Measurements from ENCODE around the gene SLC41A3.

The SLC41A3 gene

DNA sequence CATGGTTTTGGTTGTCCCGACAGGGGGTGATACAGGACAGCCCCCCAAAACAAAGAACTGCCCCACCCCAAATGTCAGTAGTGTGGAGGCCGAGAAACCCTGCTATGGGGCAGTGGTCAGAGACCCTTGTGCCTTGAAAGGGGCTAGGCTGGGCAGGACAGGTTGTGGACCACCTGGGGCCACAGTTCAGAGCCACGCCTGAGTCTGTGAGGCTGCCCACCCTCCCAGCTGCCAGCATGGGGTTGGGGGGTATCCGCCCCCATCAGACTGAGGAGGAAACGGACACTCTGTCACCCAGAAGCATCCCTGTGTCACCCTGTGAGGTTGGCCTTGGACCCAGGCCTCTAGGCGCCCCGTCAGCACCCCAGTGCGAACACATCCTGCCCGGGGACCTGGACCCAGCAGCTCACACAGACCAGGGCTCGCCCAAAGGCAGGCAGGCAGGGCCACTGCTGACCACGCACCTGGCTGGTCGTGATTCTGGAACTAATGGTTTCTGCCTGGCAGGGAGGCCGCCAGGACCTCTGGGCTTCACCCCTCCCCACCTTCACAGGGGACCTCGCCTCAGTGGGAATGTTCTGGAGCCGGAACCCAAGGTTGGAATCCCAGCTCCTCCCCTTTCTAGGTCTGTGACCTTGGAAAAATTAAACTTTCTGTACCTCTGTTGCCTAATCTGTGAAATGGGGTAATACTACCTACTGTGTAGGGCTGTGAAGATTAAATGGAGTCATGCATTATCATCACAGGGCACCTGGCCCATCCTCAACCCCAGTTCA lies 1.4 kb downstream of the SLC41A3 start:
- TF ChIP-seq, protein P1, sequence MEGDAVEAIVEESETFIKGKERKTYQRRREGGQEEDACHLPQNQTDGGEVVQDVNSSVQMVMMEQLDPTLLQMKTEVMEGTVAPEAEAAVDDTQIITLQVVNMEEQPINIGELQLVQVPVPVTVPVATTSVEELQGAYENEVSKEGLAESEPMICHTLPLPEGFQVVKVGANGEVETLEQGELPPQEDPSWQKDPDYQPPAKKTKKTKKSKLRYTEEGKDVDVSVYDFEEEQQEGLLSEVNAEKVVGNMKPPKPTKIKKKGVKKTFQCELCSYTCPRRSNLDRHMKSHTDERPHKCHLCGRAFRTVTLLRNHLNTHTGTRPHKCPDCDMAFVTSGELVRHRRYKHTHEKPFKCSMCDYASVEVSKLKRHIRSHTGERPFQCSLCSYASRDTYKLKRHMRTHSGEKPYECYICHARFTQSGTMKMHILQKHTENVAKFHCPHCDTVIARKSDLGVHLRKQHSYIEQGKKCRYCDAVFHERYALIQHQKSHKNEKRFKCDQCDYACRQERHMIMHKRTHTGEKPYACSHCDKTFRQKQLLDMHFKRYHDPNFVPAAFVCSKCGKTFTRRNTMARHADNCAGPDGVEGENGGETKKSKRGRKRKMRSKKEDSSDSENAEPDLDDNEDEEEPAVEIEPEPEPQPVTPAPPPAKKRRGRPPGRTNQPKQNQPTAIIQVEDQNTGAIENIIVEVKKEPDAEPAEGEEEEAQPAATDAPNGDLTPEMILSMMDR (IDR thresholded peaks at IDR 0.05; ENCODE audit: low read depth, low read length, missing control alignments): no peak
- no peak for DNase-seq (ENCODE audit: extremely low read depth, low read depth)
- peak overlapping the region; percentile 62 for H3K4me3 ChIP-seq (replicated peaks; ENCODE audit: low read depth, low read length)

DNA sequence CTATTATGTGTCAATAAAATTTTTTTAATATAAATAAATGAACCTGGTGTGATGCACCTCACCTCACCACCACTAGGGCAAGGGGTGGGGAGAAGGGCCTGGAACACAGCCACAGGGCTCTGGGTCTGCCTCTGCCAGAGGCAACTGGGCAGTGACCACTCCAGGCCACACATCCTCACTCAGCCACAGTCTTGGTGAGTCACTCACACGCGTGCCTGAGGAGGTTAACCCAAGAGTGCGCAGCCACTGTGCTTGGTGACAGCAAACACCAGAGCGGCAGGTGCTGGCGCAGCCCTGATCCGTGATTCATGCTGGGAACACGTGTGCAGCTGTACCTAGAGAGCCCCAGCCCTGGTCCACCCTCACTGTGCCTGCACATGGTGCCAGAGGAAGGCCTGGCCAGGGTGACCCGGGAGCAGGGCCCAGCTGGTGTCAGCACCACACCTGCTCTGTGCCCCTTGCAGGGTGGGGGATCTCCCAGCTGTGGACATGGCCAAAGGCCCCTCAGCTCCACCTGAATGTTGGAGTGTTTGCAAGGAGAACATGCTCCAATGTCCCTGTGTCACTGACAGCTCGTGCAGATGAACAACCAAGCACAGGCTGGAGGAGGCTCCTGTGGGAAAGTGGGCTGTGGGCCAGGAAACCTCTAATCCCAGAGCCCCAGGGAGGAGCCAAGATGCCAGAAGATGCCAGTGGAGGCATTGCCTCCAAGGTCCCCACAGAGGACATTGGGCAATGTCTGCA lies 2.1 kb downstream of the SLC41A3 start:
- TF ChIP-seq, protein P1 (IDR thresholded peaks at IDR 0.05; ENCODE audit: low read depth, low read length, missing control alignments): peak; percentile 24
- no peak for DNase-seq (ENCODE audit: extremely low read depth, low read depth)
- H3K4me3 ChIP-seq (replicated peaks; ENCODE audit: low read depth, low read length): no peak overlapping the region

DNA sequence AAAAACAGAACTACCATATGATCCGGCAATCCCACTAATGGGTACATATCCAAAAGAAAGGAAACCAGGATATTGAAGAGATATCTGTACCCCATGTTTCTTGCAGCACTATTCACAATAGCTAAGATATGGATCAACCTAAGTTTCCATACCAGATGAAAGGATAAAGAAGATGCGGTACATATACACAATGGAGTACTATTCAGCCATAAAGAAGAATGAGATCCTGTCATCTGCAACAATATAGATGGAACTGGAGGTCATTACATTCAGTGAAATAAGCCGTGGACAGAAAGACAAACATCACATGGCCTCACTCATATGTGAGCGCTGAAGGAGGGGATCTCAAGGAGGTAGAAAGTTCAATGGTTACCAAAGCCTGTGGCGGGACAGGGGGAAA lies 3.0 kb downstream of the SLC41A3 start:
- H3K4me3 ChIP-seq (replicated peaks; ENCODE audit: low read depth, low read length): no peak overlapping the region
- TF ChIP-seq, protein P1 (IDR thresholded peaks at IDR 0.05; ENCODE audit: low read depth, low read length, missing control alignments): no peak
- no peak for DNase-seq (ENCODE audit: extremely low read depth, low read depth)

DNA sequence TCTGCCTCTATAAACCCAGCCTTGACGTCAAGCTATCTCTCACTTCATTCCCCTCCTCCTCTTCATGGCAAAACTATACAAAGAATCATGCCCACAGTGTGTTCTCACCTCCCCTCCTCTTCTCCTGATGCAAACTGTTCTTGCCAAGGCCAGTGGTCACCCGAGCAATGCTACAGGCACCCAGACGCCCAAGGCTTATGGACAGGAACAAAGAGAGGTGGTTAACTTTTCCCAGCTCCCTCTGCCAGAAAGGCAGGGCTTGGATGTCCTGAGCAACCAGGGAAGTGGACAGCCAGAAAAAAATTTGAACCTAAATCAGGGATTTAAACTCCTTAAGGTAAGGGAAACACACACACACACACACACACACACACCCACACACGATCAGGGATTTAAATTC lies 5.1 kb downstream of the SLC41A3 start:
- H3K4me3 ChIP-seq (replicated peaks; ENCODE audit: low read depth, low read length): no peak overlapping the region

DNA sequence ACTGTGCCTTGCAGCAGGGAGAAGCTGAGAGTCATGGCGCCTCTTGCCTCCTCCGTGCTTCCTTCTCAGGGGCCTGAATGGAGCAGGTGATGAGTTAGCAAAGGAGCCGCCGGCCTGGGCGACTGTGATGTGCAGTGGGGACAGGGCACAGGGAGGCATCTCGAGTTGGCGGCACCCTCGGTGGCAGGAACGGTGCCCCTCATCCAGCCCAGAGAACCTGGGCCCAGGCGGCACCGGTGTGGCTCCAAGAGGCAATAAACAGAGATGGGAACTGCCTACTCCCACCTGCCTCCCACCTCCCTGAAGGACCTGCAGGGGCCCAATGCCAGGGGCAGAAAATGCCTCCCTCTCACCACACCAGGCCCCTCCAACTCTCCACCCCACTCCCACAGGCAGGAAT lies 6.2 kb downstream of the SLC41A3 start:
- TF ChIP-seq, protein P1 (IDR thresholded peaks at IDR 0.05; ENCODE audit: low read depth, low read length, missing control alignments): no peak
- H3K4me3 ChIP-seq (replicated peaks; ENCODE audit: low read depth, low read length): no peak overlapping the region
- no peak for DNase-seq (ENCODE audit: extremely low read depth, low read depth)

More for the DNA sequence above, 5.1 kb downstream of the SLC41A3 start:
- TF ChIP-seq, protein P1 (IDR thresholded peaks at IDR 0.05; ENCODE audit: low read depth, low read length, missing control alignments): no peak
- no peak for DNase-seq (ENCODE audit: extremely low read depth, low read depth)

DNA sequence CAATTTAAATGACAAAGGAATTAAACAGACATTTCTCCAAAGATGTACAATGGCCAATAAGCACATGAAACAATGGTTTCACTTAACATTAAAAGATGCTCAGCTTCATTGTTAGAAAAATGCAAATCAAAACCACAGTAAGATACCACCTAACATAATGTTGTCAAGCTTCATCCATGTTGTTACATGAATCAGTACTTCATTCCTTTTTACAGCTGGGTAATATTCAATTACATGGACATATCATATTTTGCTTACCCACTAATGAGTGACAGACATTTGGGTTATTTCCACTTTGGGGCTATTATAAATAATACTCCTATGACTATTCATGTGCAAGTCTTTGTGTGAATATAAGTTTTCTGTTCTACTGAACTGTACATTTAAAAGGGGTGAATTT lies 7.8 kb downstream of the SLC41A3 start:
- H3K4me3 ChIP-seq (replicated peaks; ENCODE audit: low read depth, low read length): no peak overlapping the region
- no peak for DNase-seq (ENCODE audit: extremely low read depth, low read depth)
- TF ChIP-seq, protein P1 (IDR thresholded peaks at IDR 0.05; ENCODE audit: low read depth, low read length, missing control alignments): no peak
